ENCODE results near the gene MAGI1. TPM values are rescaled to one million over a fixed set of nuclear protein-coding genes. Genes with fewer than 3 reads are reported as not detected.
"Not testable (repeated sequence)": the region's sequence is repeated elsewhere in the genome, so short reads cannot be mapped to it uniquely, and the experiment has no call there.

The MAGI1 gene
- polyA plus RNA-seq, 5 donors: 17.5 to 29.3 (median 27.6) TPM

GRCh38 chr3:65628978-65629377 is 409.7 kb downstream of the MAGI1 start:
- no peak for DNase-seq

- DNase-seq: no peak
Measured at GRCh38 chr3:65627062-65627461, 411.7 kb downstream of the MAGI1 start.

GRCh38 chr3:65625305-65625704 is 413.4 kb downstream of the MAGI1 start:
- DNase-seq: no peak

GRCh38 chr3:65623362-65623761 is 415.4 kb downstream of the MAGI1 start:
- no peak for DNase-seq

GRCh38 chr3:65619888-65620287 is 418.8 kb downstream of the MAGI1 start:
- no peak for DNase-seq

GRCh38 chr3:65619451-65619881 is 419.3 kb downstream of the MAGI1 start:
- no peak for DNase-seq

GRCh38 chr3:65618599-65618998 is 420.1 kb downstream of the MAGI1 start:
- DNase-seq: no peak

GRCh38 chr3:65617787-65618186 is 420.9 kb downstream of the MAGI1 start:
- no peak for DNase-seq

GRCh38 chr3:65617209-65617608 is 421.5 kb downstream of the MAGI1 start:
- no peak for DNase-seq

GRCh38 chr3:65616563-65616962 is 422.2 kb downstream of the MAGI1 start:
- DNase-seq: no peak

GRCh38 chr3:65615329-65615728 is 423.4 kb downstream of the MAGI1 start:
- DNase-seq: no peak

GRCh38 chr3:65614585-65614984 is 424.1 kb downstream of the MAGI1 start:
- no peak for DNase-seq

- DNase-seq: not testable (repeated sequence)
Measured at GRCh38 chr3:65607965-65608460, 430.7 kb downstream of the MAGI1 start.

- no peak for DNase-seq
Measured at GRCh38 chr3:65607101-65607500, 431.6 kb downstream of the MAGI1 start.

GRCh38 chr3:65605876-65606432 is 432.8 kb downstream of the MAGI1 start:
- no peak for DNase-seq

GRCh38 chr3:65604863-65605526 is 433.7 kb downstream of the MAGI1 start:
- DNase-seq: no peak

GRCh38 chr3:65603631-65604030 is 435.1 kb downstream of the MAGI1 start:
- no peak for DNase-seq

GRCh38 chr3:65600888-65601287 is 437.8 kb downstream of the MAGI1 start:
- no peak for DNase-seq

- DNase-seq: no peak
Measured at GRCh38 chr3:65597952-65598413, 440.7 kb downstream of the MAGI1 start.

GRCh38 chr3:65597226-65597951 is 441.3 kb downstream of the MAGI1 start:
- peak in 1 of 2 donors; percentile 15 for DNase-seq

- DNase-seq: no peak
Measured at GRCh38 chr3:65596571-65597225, 442.0 kb downstream of the MAGI1 start.

- no peak for DNase-seq
Measured at GRCh38 chr3:65596029-65596300, 442.8 kb downstream of the MAGI1 start.

Measured in right lung (tissue), 5 donors.